Activated T-helper 17 cell treated with anti-CD3 and anti-CD28 coated beads, Interleukin-2, amount 50 U/mL, for 72 hours (primary cell): ENCODE data around the gene SH2B3. TPM values are rescaled to one million over a fixed set of nuclear protein-coding genes. Genes with fewer than 3 reads are reported as not detected.
"Not testable (repeated sequence)": the region's sequence is repeated elsewhere in the genome, so short reads cannot be mapped to it uniquely, and the experiment has no call there.

Experiments used
- ATAC-seq: fragments of 150-1000 bp; cut with Tn5 transposase; replicated peaks from 2 replicates; pipeline ENCODE4 v1.10.0; 2021; ENCODE audit warnings: mild to moderate bottlenecking, moderate library complexity
- H3K27ac Mint-ChIP-seq: one replicate; pipeline ENCODE4 v1.8.0; 2022; ENCODE audit warnings: mixed read lengths
- H3K27me3 Mint-ChIP-seq: one replicate; pipeline ENCODE4 v1.8.0; 2022; ENCODE audit warnings: mixed read lengths
- H3K36me3 Mint-ChIP-seq: one replicate; pipeline ENCODE4 v1.8.0; 2022; ENCODE audit warnings: low read depth, mild to moderate bottlenecking, mixed read lengths
- H3K4me1 Mint-ChIP-seq: one replicate; pipeline ENCODE4 v1.8.0; 2022; ENCODE audit warnings: mixed read lengths
- H3K4me3 Mint-ChIP-seq: one replicate; pipeline ENCODE4 v1.8.0; 2022; ENCODE audit warnings: mild to moderate bottlenecking, mixed read lengths
- H3K9me3 Mint-ChIP-seq: one replicate; pipeline ENCODE4 v1.8.0; 2022; ENCODE audit warnings: mixed read lengths
- total RNA-seq, 2 donors: library from RNA; stranded (reverse); gene quantifications; one replicate each; pipeline ENCODE4 v1.2.3, GENCODE V29; 2022

Gene SH2B3
- total RNA-seq, 2 donors from 2014 or later: 8.5 to 12.1 TPM

DNA sequence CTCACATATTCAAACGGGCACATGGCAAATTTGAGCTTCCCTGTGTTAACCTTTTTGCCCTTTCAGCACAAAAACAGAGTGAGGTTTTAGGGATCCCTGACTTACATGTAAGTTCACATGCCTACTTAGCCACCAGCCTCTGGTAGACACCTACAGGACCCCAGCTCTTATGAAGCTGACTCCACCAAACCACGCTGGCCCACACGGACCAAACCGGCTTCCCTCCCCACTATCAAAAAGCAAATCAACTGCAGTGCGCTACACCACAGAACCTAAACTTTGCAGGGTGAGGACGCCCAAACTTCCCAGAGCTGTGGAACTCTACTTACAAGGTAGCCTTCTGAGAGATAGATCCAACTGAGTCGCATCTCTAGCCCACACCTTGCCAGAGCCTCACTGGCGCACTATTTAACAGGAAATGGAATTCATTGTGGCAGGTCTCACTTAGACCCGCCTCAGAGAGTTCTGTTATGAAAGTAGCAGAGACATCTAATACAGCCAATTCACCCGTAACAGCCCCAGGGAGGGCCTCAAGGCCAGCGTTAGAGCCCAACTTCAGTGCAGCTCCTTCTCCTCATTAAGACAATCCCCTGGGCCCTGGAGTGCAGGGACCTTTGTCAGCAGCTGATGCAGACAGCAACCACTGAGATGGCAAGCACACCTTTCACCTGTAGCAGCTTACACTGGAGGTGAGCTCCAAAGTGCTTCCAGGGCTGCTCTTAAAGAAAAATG lies 49.2 kb downstream of the SH2B3 start:
- Mint-ChIP-seq H3K27me3 (no peaks in the 10 kb centered on the region), H3K9me3 (no peaks in the 10 kb centered on the region), H3K27ac (no peak overlapping the region), H3K4me3 (no peak overlapping the region), H3K36me3 (peaks cover 58% of the 10 kb centered on the region), H3K4me1 (peaks cover 22% of the 10 kb centered on the region)
- ATAC-seq: no peak

DNA sequence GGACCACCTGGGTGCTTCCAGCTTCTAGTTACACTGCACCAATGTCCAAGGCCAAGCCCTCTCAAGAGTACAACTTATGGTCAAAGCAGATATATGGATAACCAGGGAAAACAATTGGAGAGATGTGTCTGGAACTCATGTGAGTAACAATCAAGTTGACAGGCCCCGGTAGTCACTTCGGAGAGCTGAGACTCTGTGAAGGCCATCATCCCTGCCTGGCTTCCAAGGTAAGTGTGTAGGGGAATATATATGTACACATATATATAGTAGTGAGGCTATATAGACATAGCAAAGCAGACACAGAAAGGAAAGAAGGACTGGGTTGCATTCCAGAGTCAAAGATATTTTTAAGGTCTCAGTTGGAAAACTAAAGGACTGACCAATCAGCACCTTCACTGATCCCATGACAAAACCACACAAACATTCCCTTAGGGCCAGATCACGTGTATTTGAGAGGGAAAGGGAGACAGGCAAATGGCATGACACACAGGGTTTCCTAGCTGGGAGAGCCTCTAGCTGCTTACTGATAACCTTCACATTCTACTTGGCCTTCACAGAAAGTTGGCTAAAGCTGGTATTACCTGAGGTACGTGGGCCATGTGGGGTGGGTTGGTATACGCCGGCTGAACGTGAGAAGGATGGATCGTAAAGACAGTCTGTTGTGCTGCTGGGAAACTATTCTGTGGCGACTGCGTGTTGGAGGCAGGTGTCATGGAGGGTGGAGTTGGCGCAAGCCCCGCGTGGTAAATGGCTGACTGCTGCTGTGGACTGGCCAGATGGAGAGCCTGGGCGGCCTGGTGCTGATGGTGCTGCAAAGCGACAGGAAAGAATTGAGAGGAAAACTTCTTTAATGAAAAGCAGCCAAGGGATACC lies 50.0 kb downstream of the SH2B3 start:
- Mint-ChIP-seq H3K27ac (peak overlapping the region; percentile 34), H3K4me1 (peaks cover 18% of the 10 kb centered on the region), H3K36me3 (peaks cover 50% of the 10 kb centered on the region), H3K9me3 (no peaks in the 10 kb centered on the region), H3K27me3 (no peaks in the 10 kb centered on the region), H3K4me3 (no peak overlapping the region)
- ATAC-seq: no peak

DNA sequence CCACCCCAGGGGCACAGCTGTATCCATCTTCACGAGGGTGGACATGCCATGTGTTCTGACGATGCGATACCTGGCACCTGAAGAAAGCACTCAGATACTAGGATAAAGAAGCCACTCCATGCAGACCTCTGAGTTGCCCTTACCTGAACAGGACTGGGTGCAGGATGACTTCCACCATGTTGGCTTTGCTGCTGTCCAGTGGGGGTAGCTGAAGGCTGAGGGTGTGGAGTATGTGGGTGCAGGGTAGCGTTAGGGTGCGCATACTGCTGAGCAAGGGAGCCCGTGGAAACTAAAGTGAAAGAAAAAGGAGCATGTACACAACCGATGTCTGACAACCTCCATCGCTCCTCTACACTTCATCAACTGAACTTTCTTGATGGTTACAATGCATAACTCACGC lies 51.3 kb downstream of the SH2B3 start:
- peaks cover 36% of the 10 kb centered on the region for H3K36me3 Mint-ChIP-seq
- H3K27ac Mint-ChIP-seq: no peak overlapping the region
- peaks cover 8% of the 10 kb centered on the region for H3K4me1 Mint-ChIP-seq
- no peaks in the 10 kb centered on the region for H3K27me3 Mint-ChIP-seq
- H3K9me3 Mint-ChIP-seq: no peaks in the 10 kb centered on the region
- ATAC-seq: no peak
- no peak overlapping the region for H3K4me3 Mint-ChIP-seq

DNA sequence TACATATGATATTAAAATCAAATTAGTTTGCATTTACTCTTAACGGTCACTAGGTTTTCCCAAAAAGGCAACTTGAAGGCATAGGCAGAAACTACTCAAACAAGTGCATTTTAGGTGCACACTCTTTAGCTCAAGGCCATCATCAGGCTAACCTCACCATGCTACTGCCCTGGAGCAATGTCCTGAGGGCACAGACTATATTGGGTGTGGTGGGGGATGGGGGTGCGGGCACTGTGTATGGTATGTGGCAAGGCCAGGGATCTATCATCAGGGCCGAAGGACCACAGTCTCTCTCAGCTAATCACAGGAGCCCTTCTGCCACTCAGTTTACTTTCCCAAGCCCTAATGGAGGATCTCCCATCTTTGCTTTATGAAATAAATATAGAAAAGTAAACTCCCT lies 51.9 kb downstream of the SH2B3 start:
- Mint-ChIP-seq H3K27ac (no peak overlapping the region), H3K36me3 (peaks cover 36% of the 10 kb centered on the region), H3K27me3 (no peaks in the 10 kb centered on the region), H3K9me3 (no peaks in the 10 kb centered on the region), H3K4me3 (no peak overlapping the region), H3K4me1 (peaks cover 8% of the 10 kb centered on the region)
- no peak for ATAC-seq

DNA sequence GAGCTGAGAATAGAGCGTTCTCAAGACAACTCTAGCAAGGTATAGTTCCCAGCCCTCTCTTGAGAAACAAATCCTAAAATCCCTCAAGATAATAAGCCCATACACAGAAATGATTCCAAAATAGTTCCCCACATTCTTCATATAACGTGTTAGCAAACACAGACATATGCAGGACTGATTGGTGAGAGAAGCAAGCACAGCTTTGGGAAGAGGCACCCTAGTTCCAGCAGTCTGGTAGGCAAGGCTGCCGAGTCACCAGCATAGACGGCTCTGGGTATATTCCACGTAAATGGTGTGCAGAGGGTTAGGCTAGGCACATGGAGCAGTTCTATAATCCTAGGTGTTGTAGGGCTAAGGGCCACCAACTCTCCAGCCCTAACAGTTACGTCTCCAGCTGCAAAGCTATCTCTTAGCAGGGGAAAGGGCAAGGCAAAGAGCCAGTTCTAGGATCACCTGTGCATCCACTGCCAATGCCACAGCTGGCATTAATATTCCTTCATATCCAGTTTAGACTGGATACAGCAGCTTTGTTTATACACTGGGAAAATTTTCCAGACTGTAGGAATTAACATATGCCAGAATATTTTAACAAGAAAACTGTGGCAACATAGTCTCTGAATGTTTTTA lies 52.9 kb downstream of the SH2B3 start:
- H3K4me1 Mint-ChIP-seq: peaks cover 8% of the 10 kb centered on the region
- H3K36me3 Mint-ChIP-seq: peaks cover 28% of the 10 kb centered on the region
- H3K27ac Mint-ChIP-seq: no peak overlapping the region
- no peaks in the 10 kb centered on the region for H3K27me3 Mint-ChIP-seq
- H3K4me3 Mint-ChIP-seq: no peak overlapping the region
- H3K9me3 Mint-ChIP-seq: no peaks in the 10 kb centered on the region
- no peak for ATAC-seq

DNA sequence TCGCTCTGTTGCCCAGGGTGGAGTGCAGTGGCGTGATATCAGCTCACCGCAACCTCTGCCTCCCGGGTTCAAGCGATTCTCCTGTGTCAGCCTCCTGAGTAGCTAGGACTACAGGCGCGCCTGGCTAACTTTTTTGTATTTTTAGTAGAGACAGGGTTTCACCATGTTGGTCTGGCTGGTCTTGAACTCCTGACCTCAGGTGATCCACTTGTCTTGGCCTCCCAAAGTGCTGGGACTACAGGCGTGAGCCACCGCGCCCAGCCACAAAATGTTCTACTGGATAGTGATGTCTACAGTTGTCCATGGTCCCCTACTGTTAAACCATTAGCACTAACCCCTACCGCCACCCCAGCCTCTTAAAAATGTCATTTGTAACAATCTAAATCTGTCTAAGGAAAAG lies 54.4 kb downstream of the SH2B3 start:
- H3K27ac Mint-ChIP-seq, H3K9me3 Mint-ChIP-seq, H3K4me1 Mint-ChIP-seq, H3K27me3 Mint-ChIP-seq, ATAC-seq, H3K4me3 Mint-ChIP-seq: not testable (repeated sequence)
- peaks cover 29% of the 10 kb centered on the region for H3K36me3 Mint-ChIP-seq

DNA sequence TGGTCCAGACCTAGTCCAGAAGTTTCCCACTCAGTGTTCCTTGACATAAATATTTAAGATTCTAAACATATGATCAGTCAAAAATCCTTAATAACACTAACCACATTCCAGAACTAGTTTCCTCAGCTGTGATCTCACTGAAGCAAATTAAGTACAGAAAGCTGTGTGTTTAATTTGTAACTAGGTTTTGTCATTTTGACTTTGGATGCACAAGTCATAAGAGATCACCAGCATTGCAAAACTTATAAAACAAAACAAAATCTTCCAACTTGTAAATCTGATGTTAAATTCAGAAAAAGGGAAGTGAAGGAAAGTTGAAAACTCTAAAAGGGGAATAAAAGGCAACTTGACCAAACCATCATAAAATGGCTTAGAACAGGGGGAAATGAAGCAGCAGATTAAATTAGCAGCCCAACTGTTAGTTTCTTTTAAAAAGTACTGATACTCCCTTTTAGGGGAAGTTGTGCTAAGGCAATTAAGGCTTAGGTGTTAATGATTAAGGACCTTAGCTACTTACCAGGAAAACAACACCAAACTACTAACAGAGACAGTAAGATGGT lies 56.6 kb downstream of the SH2B3 start:
- no peak for ATAC-seq
- Mint-ChIP-seq H3K4me3 (no peak overlapping the region), H3K27me3 (no peaks in the 10 kb centered on the region), H3K4me1 (no peaks in the 10 kb centered on the region), H3K36me3 (peaks cover 22% of the 10 kb centered on the region), H3K27ac (no peak overlapping the region), H3K9me3 (no peaks in the 10 kb centered on the region)

DNA sequence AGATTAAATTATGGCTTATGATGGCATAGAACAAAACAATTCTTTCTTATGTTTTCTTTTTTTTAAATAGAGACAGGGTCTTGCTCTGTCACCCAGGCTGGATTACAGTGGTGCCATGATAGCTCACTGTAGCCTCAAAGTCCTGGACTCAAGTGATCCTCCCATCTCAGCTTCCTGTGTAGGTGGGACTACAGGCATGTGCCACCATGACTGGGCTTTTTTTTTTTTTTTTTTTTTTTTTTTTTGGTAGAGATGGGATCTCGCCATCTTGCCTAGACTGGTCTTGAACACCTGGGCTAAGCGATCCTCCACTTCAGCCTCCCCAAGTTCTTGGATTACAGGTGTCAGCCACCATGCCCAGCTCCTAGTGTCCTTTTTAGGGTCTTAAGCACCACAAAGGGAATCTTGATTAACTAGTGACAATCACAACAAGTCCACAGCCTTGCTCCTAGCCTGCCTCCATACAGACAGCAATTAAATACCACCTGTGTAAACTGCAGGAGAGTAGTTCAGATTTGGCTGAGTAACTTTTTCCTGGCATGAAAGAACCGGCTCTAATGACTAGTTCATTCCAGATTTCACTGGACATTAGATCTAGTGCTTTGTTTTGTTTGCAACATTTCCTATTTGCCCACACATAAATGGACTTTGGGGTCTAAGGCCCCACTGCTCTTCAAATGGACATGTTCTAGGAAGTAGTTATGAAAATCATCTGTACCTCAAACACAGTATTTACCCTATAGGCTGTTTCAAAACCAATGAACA lies 61.6 kb downstream of the SH2B3 start:
- Mint-ChIP-seq H3K4me1 (no peaks in the 10 kb centered on the region), H3K36me3 (peaks cover 57% of the 10 kb centered on the region), H3K9me3 (no peaks in the 10 kb centered on the region), H3K27ac (no peak overlapping the region), H3K27me3 (no peaks in the 10 kb centered on the region), H3K4me3 (no peak overlapping the region)
- no peak for ATAC-seq

DNA sequence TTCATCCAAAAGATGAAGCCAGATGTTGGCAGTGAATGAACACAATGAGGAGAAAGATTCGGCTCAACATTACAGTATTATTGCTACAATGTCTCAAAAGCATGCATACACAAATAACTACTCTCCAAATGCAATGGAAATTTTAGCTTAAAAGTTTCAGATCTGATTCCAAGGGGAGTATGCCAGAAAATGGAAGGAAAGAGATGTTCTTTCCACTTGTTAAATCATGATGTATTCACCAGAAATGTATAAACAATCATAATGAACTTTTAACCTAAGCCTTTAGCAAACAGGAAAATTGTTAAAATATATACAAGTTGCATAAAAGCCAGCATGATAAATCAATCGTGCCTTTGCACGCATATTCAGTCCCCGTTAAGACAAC lies 62.1 kb downstream of the SH2B3 start:
- ATAC-seq: no peak
- H3K9me3 Mint-ChIP-seq: no peaks in the 10 kb centered on the region
- H3K27ac Mint-ChIP-seq: no peak overlapping the region
- no peaks in the 10 kb centered on the region for H3K4me1 Mint-ChIP-seq
- H3K36me3 Mint-ChIP-seq: peaks cover 57% of the 10 kb centered on the region
- no peak overlapping the region for H3K4me3 Mint-ChIP-seq
- H3K27me3 Mint-ChIP-seq: no peaks in the 10 kb centered on the region

DNA sequence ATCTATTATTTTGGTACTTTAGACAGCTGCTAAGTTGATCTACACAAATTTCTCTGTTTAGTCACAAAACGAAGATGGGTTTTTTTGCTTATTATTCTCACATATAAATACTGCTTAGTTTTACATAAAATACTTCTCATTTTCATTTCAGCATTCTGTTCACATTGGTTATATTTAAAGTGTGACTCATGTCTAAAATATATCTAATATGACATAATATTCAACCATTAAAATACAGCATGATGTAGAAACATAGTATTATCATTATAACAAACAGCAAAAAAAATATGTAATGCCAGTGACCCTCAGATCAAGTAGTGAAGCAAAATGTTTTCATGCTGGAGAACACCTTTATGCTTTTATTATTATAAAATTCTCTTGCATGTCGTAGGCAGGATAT lies 63.7 kb downstream of the SH2B3 start:
- Mint-ChIP-seq H3K27ac (no peak overlapping the region), H3K4me3 (no peak overlapping the region), H3K4me1 (no peaks in the 10 kb centered on the region), H3K36me3 (peaks cover 68% of the 10 kb centered on the region), H3K9me3 (no peaks in the 10 kb centered on the region), H3K27me3 (no peaks in the 10 kb centered on the region)
- ATAC-seq: no peak

DNA sequence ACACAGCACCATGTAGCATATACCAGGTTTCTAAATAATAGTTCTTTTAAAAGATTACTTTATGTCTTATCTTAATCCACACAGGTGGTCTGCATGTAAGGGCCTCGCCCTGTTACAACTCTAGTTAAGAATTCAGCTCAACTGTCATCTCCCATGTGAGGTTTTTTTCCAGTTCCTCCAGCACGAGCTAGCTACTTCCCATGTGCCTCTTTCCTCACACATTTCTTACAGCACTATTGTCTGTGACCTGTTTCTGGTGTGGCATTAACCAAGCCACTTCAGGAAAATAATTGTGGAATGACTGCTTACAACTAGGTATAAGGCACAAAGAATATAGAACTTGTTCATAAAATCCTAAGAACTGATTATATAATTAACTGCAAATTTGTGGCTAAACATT lies 65.5 kb downstream of the SH2B3 start:
- no peak for ATAC-seq
- H3K9me3 Mint-ChIP-seq: no peaks in the 10 kb centered on the region
- no peaks in the 10 kb centered on the region for H3K27me3 Mint-ChIP-seq
- H3K4me1 Mint-ChIP-seq: no peaks in the 10 kb centered on the region
- no peak overlapping the region for H3K4me3 Mint-ChIP-seq
- H3K27ac Mint-ChIP-seq: peak overlapping the region; percentile 3
- peaks cover 69% of the 10 kb centered on the region for H3K36me3 Mint-ChIP-seq

DNA sequence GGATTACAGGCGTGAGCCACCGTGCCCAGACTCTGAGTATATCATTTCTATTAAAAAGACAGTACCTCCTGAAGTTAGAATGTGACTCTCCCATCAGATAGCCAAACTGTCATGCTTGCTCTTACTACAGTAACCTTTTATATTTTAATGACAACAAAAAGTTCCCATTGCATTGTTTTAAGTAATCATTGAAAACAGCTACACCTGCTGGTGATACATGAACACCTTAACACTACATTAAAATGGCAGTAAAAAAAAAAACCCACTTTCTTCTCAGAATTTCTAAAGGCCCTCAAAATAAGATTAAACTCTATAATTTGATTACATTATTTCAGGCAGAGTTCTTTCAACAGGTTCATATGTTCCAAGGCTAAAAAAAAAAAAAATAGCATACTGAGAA lies 76.7 kb downstream of the SH2B3 start:
- Mint-ChIP-seq H3K9me3 (no peaks in the 10 kb centered on the region), H3K27me3 (no peaks in the 10 kb centered on the region), H3K36me3 (peaks cover 87% of the 10 kb centered on the region), H3K4me1 (no peaks in the 10 kb centered on the region), H3K4me3 (no peak overlapping the region), H3K27ac (no peak overlapping the region)
- no peak for ATAC-seq

DNA sequence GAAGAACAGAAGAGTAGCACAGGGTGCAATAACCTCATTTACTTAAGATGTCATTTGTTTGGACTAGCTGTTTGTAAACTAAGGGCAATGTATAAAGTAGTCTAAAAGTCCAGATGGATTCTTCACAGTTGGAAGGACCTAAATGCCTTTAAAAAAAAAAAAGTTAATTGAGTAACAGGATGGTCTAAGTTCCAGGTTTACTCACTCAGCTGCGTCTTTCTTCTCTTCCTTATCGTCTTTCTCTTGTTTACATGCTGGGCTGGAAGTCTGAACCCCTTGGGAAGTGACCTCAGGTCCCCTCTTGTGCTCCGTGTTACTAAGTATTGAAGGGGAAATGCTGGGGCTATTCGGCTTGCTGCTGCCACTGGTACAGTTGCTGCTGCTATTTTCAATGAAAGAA lies 82.5 kb downstream of the SH2B3 start:
- H3K36me3 Mint-ChIP-seq: peaks cover 80% of the 10 kb centered on the region
- H3K27ac Mint-ChIP-seq: no peak overlapping the region
- H3K4me1 Mint-ChIP-seq: no peaks in the 10 kb centered on the region
- no peaks in the 10 kb centered on the region for H3K9me3 Mint-ChIP-seq
- ATAC-seq: no peak
- H3K4me3 Mint-ChIP-seq: no peak overlapping the region
- no peaks in the 10 kb centered on the region for H3K27me3 Mint-ChIP-seq

DNA sequence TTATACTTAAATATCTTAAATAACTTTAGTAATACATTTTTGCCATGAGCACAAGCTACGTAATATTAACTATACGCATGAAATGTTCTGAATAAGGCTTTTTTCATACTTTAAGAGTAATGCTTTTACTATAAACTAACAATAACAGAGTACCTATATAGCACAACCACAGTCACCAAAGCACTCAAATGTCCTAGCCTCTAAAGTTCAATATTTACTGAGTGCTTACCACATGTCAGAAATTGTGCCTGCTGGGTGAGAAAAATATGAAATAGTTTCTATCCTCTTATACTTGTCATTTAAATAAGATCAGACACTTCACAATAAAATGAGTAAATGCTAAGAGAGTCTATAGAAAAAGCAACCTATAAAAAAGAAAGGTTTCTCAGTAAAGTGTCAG lies 83.1 kb downstream of the SH2B3 start:
- no peaks in the 10 kb centered on the region for H3K4me1 Mint-ChIP-seq
- no peak overlapping the region for H3K27ac Mint-ChIP-seq
- ATAC-seq: no peak
- H3K27me3 Mint-ChIP-seq: no peaks in the 10 kb centered on the region
- H3K9me3 Mint-ChIP-seq: no peaks in the 10 kb centered on the region
- H3K36me3 Mint-ChIP-seq: peaks cover 79% of the 10 kb centered on the region
- H3K4me3 Mint-ChIP-seq: no peak overlapping the region
